ENCODE data around the gene RTN1.

The RTN1 gene

GRCh38 chr14:59753512-59753911, 117.1 kb downstream of the RTN1 start:
- DNase-seq (ENCODE audit: low read depth) = no peak
- H3K4me3 ChIP-seq (ENCODE audit: control insufficient read depth, low read depth, low read length) = no peak overlapping the region
- TF ChIP-seq CTCF (IDR thresholded peaks at IDR 0.05; ENCODE audit: control insufficient read depth, insufficient read depth, low read depth, low read length, missing control alignments) = no peak

GRCh38 chr14:59751578-59751977, 119.0 kb downstream of the RTN1 start:
- no peak overlapping the region for H3K4me3 ChIP-seq (ENCODE audit: control insufficient read depth, low read depth, low read length)
- TF ChIP-seq CTCF (IDR thresholded peaks at IDR 0.05; ENCODE audit: control insufficient read depth, insufficient read depth, low read depth, low read length, missing control alignments) = no peak
- DNase-seq (ENCODE audit: low read depth) = no peak

- no peak overlapping the region for H3K4me3 ChIP-seq (ENCODE audit: control insufficient read depth, low read depth, low read length)
- no peak for DNase-seq (ENCODE audit: low read depth)
- TF ChIP-seq CTCF (IDR thresholded peaks at IDR 0.05; ENCODE audit: control insufficient read depth, insufficient read depth, low read depth, low read length, missing control alignments) = no peak
These were observed 130.8 kb downstream of the RTN1 start for GRCh38 chr14:59739794-59740193.

GRCh38 chr14:59728304-59728703, 142.3 kb downstream of the RTN1 start:
- H3K4me3 ChIP-seq (ENCODE audit: control insufficient read depth, low read depth, low read length) = no peak overlapping the region
- no peak for TF ChIP-seq CTCF (IDR thresholded peaks at IDR 0.05; ENCODE audit: control insufficient read depth, insufficient read depth, low read depth, low read length, missing control alignments)
- no peak for DNase-seq (ENCODE audit: low read depth)

- DNase-seq (ENCODE audit: low read depth) = no peak
- no peak overlapping the region for H3K4me3 ChIP-seq (ENCODE audit: control insufficient read depth, low read depth, low read length)
- TF ChIP-seq CTCF (IDR thresholded peaks at IDR 0.05; ENCODE audit: control insufficient read depth, insufficient read depth, low read depth, low read length, missing control alignments) = no peak
These were observed 143.4 kb downstream of the RTN1 start for GRCh38 chr14:59727073-59727661.

- no peak for TF ChIP-seq CTCF (IDR thresholded peaks at IDR 0.05; ENCODE audit: control insufficient read depth, insufficient read depth, low read depth, low read length, missing control alignments)
- no peak overlapping the region for H3K4me3 ChIP-seq (ENCODE audit: control insufficient read depth, low read depth, low read length)
- no peak for DNase-seq (ENCODE audit: low read depth)
These were observed 159.5 kb downstream of the RTN1 start for GRCh38 chr14:59711080-59711479.
